GM19025 (cell line): ENCODE measurements around the gene DLL1.

Experiments
- ATAC-seq: cut with Tn5 transposase; IDR thresholded peaks from one replicate; pipeline ENCODE4 v1.9.1; 2021; ENCODE audit warnings: mild to moderate bottlenecking, low read depth, moderate library complexity; ENCODE audit not compliant: unreplicated experiment

Gene DLL1

DNA sequence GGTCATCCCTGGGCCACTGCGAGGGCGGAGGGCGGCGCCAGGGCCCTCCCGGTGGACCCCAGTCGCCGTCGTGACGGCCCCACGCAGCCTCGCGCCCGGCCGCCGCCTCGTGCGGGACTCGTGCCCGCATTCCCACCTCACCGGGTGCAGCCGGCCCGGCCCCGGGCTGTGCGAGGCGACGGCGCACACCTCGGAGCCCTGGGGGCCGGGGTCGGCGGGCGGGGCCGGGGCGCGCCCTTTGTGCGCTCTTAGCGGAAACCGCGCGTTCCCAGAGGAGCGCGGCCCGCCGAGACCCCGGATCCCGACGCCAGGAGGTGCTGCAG lies 5.5 kb upstream of the DLL1 start:
- no peak for ATAC-seq

DNA sequence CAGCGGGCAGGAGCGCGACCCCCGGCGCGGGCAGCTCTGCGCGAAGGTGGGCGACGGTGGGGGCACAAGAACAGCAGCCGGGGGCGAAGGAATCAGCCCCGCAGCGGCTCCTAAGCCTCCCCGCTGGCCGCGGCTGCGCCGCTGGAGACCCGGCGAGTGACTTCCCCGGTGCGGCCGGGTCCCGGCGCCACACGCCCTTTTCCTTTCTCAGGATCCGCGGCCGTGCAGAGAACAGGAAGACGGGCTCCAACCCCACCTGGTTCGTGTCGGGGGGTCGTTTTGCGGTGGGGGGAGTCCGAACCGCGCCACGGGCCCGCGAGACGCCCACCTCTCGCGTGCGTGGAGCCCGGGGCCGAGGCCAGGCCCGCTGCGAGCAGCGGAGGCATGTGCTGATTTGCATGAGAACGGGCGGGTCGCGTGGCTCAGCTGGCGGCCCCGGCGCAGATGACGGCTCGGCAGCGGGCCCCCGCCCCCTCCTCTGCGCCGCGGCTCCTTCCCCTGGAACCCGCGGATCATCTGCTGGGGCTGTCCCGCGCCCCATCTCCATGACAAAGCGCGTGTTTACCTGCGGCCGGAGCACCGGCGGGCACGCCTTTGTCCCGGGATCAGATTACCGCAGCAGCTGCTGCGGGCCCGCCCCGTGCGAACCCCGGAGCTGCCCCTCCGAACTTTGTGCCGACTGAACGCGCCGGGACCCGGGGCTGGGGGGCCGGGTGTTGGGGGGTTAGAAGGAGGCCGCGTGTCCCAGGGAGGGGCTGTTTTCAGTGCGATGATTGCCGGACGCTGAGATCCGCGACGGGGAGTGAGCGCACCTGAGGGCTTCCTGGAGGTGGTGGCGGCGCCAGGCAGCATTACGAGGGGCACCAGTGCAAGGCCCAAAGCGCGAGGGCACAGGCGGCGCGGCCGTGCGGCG lies 4.9 kb upstream of the DLL1 start:
- ATAC-seq, result peak; percentile 52

- ATAC-seq, result peak; percentile 4
These were observed 4.1 kb upstream of the DLL1 start for GRCh38 chr6:170294813-170295509.

- no peak for ATAC-seq
These were observed 3.4 kb upstream of the DLL1 start for GRCh38 chr6:170294298-170294730.

- ATAC-seq, result no peak
These were observed 2.7 kb upstream of the DLL1 start for GRCh38 chr6:170293341-170294231.

DNA sequence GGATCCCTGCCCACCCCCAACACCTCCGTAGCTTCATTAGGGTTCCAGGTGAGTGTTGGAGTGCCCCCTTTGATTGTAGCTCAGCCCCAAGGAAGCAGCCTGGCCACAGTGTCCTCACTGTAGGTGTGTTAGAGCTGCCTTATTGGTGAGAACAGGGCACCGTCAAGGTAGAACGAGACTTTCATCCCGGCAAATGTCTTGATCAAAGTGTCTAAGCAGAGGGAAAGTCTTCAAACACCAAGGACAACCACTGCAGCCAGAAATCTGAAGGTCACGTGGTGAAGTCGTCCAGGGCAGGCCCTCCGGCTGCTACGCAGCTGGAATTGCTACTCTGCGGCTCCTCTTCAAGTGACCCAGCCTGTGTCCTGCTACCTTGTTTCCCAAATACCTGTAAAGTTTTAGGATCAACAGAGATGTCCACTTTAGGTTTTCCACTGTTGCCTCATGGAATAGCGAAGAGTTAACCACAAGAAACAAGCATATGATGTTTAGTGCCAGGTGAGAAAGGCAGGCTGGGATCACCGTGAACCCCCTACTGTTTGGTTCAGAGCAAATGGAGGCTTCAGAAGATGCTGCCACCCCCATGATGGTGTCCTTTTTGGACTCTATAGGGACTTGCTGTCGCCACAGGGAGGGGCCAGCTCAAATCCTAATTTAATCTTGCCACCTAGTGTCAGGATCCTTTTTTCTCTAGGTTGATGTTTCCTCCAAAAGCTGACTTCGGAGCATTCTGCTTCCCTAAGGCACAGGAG lies 1.7 kb upstream of the DLL1 start:
- no peak for ATAC-seq

DNA sequence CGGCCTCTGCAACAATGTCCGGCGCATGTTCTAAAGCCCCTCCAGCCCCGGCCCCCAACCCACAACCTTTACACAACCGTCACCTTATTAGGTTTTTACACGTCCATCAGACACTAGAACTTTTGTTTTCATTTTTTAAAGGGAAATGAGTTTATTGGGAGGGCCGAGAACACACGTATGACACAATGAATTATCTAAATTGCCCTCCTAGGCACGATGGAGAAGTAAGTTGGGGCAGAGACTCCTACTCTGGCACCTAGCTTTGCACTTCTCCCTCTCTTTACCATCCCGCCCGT lies 1.2 kb upstream of the DLL1 start:
- no peak for ATAC-seq

DNA sequence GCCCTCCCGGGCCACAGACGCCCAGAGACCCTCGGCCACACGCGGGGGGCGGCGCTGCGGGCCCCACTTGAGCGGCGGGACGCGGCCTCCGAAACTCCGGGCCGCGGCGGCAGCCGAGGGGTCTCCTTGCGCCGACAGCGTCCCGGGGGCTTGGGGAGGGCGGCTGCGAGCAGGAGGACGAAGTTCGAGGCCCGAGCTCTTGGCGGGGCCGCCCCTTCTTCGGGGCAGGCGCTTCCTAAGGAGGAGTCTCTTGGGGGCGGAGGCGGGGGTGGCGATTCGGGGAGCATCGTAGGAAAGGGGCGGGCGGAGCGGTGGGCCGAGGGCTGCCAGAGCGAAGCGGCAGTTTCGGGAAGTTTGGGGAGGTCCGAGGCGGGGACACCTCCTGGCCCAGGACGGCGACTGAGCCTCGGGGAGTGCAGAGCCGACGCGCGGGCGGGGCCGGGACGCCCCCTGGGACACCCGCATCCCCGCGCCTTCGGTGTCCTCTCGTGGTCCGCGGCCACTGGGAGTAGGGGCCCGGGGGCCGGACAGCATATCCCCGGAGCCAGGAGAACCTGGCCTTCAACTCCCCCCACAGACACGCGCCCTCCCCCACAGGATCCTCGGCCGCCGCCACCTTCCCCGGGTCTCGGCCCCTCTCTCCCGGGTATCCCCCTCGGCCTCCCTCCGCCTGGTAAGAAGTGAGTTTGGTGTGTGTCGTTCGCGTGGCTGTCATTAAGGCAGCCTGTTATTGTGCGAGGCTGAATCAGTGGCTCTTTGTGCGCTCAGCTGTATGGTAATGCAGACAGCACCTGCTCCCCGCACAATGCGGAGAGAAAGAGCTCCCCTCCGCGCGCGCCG lies 613 bp upstream of the DLL1 start:
- no peak for ATAC-seq

GRCh38 chr6:170289951-170290295 lies 955 bp downstream of the DLL1 start:
- ATAC-seq, result no peak

DNA sequence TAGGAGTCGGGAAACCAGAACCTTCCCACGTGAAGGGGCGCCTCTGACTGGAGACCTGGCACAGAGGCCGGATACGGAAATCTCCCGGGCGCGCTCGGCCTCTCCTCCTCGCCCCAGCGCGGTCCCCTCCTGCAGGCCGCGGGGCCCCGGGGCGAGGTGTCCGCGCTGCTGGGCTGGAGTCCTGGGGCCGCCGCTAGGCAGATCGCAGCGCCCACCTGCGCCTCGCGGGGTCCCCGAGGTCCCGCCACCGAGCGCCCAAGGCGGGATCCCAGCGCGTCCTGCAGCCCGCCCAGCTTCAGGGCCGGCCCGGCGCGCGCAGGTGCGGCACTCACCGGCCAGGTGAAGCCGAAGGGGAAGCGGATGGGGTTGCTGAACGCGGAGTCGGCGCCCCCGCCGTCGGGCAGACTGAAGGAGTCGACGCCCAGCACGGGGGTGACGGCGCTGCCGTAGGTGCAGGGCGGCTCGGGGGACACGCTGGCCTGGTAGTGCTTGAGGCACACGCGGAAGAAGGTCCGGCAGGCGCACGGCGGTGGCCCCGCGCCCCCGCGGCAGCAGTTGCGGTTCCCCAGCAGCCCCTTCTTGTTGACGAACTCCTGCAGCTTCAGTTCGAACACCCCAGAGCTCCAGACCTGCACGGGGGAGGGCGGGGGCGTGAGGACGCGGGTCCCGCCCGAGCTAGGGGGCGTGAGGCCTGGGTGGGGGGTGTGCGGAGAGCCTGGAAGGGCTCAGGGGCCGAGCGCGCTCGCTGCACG lies 1.5 kb downstream of the DLL1 start:
- ATAC-seq, result no peak

DNA sequence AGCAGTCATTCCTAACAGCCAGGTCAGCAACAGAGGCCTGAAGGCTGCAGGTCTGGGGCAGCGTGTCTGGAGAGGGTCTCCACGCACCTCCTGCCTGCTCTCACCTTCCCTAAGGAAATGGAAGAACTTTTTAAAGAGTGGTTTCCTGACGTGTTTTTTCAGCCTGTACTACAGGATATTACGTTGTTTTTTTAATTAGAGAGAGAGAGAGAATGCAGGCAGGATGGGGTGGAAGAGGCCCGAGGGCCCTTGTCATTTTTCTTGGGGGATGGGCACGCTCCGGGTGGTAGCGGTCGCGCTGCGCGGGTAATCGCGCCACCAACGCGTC lies 2.1 kb downstream of the DLL1 start:
- no peak for ATAC-seq

DNA sequence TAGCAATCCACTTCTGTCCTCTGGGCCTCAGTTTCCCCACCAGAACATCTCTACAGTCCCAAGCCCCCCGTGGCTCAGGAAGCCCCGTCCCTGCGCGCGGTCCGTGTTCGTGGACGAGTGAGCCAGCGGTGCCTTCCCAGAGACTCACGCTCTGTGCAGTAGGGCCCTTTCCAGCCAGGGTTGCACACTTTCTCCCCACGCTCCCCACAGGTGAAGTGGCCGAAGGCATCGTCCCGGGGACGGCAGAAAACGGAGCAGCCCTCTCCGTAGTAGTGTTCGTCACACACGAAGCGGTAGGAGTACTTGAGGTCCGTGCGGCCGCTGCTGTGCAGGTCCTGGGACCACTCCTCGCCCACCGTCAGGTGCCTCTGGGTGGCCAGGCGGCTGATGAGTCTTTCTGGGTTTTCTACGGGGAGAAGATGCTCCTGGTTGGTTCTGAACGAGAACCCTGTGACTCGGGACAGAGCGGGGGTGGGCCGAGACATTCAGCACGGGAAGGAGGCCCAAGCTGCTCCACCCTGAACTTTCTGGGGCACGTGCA lies 2.7 kb downstream of the DLL1 start:
- no peak for ATAC-seq

GRCh38 chr6:170287371-170287876 lies 3.5 kb downstream of the DLL1 start:
- no peak for ATAC-seq

- no peak for ATAC-seq
These were observed 4.0 kb downstream of the DLL1 start for GRCh38 chr6:170286934-170287265.

DNA sequence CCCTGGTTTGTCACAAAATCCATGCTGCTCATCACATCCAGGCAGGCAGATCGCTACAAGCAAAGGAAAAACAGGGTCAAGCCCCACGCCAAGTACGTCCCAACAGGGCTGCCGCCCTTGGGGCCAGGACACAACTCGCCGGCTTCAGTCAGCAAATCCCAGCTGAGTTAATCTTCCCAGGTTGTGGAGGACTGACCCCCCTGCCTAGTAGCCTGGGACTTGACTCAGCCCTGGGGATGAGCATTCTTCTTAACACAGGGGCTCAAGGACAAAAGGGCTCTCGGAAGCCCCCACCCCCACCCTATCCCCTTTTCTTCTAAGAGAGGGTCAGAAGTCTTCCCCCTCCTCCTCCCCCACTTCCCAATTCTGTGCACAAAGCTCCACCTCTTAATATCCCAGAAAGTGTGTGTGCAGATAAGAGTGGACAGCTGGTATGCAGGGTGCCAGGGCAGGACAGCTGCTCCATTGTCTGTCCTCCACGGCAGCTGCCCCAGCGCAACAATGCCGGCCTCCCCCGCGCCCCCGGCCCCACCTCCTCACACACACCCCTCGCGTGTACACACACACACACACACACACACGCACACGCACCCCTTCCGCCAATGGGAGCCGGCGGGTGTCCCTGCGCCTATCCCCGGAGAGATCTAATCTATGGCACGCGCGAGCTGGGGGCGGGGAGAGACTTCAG lies 4.5 kb downstream of the DLL1 start:
- no peak for ATAC-seq

DNA sequence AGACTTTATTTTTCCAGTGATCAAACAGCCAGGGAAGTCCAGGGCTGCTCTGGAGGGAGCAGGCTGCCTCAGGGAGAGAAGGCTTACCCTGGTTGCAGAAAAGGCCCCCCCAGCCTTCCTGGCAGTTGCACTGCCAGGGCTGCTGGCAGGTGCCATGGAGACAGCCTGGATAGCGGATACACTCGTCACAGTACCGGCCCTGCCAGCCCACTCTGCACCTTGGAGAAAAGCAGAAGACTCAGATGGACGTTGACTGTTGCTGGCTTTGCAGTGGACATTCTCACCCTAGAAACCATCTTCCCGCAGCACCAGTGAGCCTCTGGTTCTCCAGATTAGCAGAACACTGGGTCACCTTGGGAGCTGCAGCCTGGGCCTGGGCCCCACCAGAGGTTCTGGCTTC lies 5.4 kb downstream of the DLL1 start:
- ATAC-seq, result no peak

- ATAC-seq, result no peak
These were observed 5.9 kb downstream of the DLL1 start for GRCh38 chr6:170284866-170285469.
